Calu3 (cell line): ENCODE results near the gene LYRM1. TPM values are rescaled to one million over a fixed set of nuclear protein-coding genes. Genes with fewer than 3 reads are reported as not detected.

ENCODE experiments used
- BruUV-seq: library from RNA; stranded (reverse); fragments of 400-500 nt; replicated peaks from 2 replicates; lab custom pipeline; 2021; lab: Mats Ljungman, UMichigan
- CTCF ChIA-PET: fragments of 300-600 bp; sonication (Branson Sonifier 250); formaldehyde crosslinking; loops from one replicate; lab custom pipeline; 2022; ENCODE audit warnings: antibody characterized with exemption; lab: Charles Lee
- DNase-seq: peaks from one replicate; pipeline ENCODE4 v3.0.0; 2022
- H3K27ac Mint-ChIP-seq: one replicate; pipeline ENCODE4 v1.8.0; 2022; ENCODE audit warnings: mixed read lengths; ENCODE audit not compliant: unreplicated experiment
- H3K27me3 Mint-ChIP-seq: one replicate; pipeline ENCODE4 v1.8.0; 2022; ENCODE audit warnings: mixed read lengths; ENCODE audit not compliant: unreplicated experiment
- H3K36me3 Mint-ChIP-seq: one replicate; pipeline ENCODE4 v1.8.0; 2022; ENCODE audit warnings: mild to moderate bottlenecking, moderate library complexity, mixed read lengths; ENCODE audit not compliant: insufficient read depth, unreplicated experiment
- H3K4me1 Mint-ChIP-seq: one replicate; pipeline ENCODE4 v1.8.0; 2022; ENCODE audit warnings: mild to moderate bottlenecking, low read depth, mixed read lengths; ENCODE audit not compliant: unreplicated experiment
- H3K4me3 Mint-ChIP-seq: one replicate; pipeline ENCODE4 v1.8.0; 2022; ENCODE audit warnings: mild to moderate bottlenecking, low read depth, moderate library complexity, mixed read lengths; ENCODE audit not compliant: unreplicated experiment
- H3K9me3 Mint-ChIP-seq: one replicate; pipeline ENCODE4 v1.8.0; 2022; ENCODE audit warnings: low read depth, mixed read lengths; ENCODE audit not compliant: unreplicated experiment
- intact Hi-C: fragments of 100-400 bp; cut with micrococcal nuclease; formaldehyde crosslinking; loops from one replicate; pipeline ENCODE4 v1.10.0; 2022; ENCODE audit not compliant: unreplicated experiment
- total RNA-seq: library from RNA; stranded (reverse); gene quantifications from 2 replicates; pipeline ENCODE4 v1.2.3, GENCODE V29; 2022
- TF ChIP-seq, protein P1 (sequence below): fragments of 200-600 bp; IDR thresholded peaks from one replicate; pipeline ENCODE4 v1.8.0; 2022; ENCODE audit warnings: antibody characterized with exemption; ENCODE audit not compliant: unreplicated experiment

The LYRM1 gene
- total RNA-seq, 1 experiment from 2014 or later = 36.5 TPM

DNA sequence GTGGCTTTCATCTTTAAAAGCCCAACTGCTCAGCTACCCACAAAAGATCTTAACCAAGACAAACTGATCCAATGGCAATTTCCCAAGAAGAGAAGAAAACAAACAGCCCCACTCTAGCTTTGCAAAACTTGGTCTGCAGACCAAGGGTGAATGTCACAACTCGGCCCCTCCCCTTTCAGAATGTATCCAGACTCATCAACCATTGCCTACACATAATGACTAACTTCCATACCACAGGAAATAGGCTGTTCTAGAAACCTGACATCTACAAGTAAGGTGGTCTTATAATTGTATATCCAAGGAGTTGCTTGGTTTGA lies 16.4 kb upstream of the LYRM1 start:
- H3K9me3 Mint-ChIP-seq = no peaks in the 10 kb centered on the region
- H3K4me3 Mint-ChIP-seq = no peak overlapping the region
- peaks cover 63% of the 10 kb centered on the region for H3K4me1 Mint-ChIP-seq
- CTCF ChIA-PET = no interaction called here
- H3K36me3 Mint-ChIP-seq = peaks cover 4% of the 10 kb centered on the region
- no TSS peak for BruUV-seq
- intact Hi-C loops = no loop called here
- TF ChIP-seq, protein P1, sequence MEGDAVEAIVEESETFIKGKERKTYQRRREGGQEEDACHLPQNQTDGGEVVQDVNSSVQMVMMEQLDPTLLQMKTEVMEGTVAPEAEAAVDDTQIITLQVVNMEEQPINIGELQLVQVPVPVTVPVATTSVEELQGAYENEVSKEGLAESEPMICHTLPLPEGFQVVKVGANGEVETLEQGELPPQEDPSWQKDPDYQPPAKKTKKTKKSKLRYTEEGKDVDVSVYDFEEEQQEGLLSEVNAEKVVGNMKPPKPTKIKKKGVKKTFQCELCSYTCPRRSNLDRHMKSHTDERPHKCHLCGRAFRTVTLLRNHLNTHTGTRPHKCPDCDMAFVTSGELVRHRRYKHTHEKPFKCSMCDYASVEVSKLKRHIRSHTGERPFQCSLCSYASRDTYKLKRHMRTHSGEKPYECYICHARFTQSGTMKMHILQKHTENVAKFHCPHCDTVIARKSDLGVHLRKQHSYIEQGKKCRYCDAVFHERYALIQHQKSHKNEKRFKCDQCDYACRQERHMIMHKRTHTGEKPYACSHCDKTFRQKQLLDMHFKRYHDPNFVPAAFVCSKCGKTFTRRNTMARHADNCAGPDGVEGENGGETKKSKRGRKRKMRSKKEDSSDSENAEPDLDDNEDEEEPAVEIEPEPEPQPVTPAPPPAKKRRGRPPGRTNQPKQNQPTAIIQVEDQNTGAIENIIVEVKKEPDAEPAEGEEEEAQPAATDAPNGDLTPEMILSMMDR = no peak
- DNase-seq = no peak
- H3K27ac Mint-ChIP-seq = peak overlapping the region; percentile 4
- no peaks in the 10 kb centered on the region for H3K27me3 Mint-ChIP-seq

DNA sequence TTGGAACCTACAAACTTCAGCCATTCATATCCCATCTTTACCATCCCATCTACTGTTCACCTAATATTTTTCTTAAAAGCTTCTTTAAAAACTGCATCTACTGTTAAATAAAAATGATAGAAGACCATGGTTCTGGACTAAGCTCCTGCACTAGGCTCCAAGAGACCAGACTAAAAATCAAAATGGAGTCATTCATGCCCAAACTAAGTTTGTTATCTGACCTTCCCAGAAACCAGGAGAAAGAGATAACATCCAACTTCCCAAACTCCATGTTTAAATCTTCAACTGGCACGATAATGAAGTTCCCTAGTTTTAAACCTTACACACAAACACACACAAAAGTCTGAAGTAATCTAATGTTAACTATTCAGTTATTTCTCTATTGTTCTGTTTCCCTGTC lies 14.3 kb upstream of the LYRM1 start:
- DNase-seq = no peak
- Mint-ChIP-seq H3K27me3 (no peaks in the 10 kb centered on the region), H3K4me3 (no peak overlapping the region), H3K4me1 (peaks cover 52% of the 10 kb centered on the region), H3K36me3 (peaks cover 14% of the 10 kb centered on the region), H3K27ac (no peak overlapping the region), H3K9me3 (no peaks in the 10 kb centered on the region)
- intact Hi-C loops = no loop called here
- CTCF ChIA-PET = no interaction called here
- TF ChIP-seq, protein P1 = no peak
- BruUV-seq = no TSS peak

DNA sequence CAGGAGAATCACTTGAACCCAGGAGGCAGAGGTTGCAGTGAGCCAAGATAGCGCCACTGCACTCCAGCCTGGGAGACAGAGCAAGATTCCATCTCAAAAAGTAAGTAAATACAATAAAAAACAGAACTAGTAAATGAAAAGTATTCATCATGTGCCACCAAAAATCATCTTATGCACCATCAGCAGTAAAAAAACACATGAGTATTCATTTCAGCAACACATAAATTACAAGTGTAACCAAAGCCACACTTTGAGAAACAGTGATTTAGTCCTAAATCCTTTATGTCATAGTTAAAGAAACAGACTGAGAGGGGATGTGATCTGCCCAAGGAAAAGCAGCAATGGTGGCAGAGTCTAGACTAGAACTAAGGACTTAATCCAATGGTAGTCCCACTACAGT lies 13.4 kb upstream of the LYRM1 start:
- Mint-ChIP-seq H3K27me3 (no peaks in the 10 kb centered on the region), H3K4me3 (no peak overlapping the region), H3K36me3 (peaks cover 11% of the 10 kb centered on the region), H3K9me3 (no peaks in the 10 kb centered on the region), H3K4me1 (peaks cover 43% of the 10 kb centered on the region), H3K27ac (no peak overlapping the region)
- DNase-seq = no peak
- intact Hi-C loops = no loop called here
- CTCF ChIA-PET = interaction anchor here (1.2 kb wide), 1 partner anchor 10 kb away, joined by 3 read pairs; no protein-coding TSS in a partner anchor
- BruUV-seq = no TSS peak
- TF ChIP-seq, protein P1 = no peak

DNA sequence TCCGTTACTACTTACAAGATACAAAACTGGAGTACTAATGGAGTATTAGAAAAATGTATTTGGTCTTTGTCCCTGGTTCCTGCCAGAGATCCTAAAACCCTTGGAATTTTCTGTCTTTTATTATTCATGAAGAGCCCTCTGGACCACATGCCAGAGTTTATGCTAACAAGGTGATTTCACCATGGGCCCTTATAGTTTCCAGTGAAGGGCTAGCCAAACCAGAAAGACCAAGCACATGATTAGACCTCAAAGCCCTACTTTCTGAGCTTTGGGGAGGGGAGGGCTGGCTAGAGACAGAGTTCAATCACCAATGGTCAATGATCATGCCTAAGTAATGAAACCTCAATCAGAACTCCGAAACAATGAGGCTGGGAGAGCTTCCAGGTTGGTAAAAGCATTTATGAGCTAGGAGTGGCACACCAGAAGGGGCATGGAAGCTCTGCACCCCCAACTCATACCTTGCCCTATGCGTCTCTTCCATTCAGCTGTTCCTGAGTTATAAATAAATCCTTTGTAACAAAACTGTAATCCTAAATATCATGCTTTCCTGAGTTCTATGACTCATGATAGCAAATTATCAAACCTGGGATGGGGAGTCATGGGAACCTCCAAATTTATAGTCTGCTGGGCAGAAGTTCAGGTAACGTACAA lies 10.8 kb upstream of the LYRM1 start:
- no peak overlapping the region for H3K27ac Mint-ChIP-seq
- peaks cover 32% of the 10 kb centered on the region for H3K4me1 Mint-ChIP-seq
- H3K36me3 Mint-ChIP-seq = peaks cover 16% of the 10 kb centered on the region
- no peak overlapping the region for H3K4me3 Mint-ChIP-seq
- H3K9me3 Mint-ChIP-seq = no peaks in the 10 kb centered on the region
- BruUV-seq = no TSS peak
- intact Hi-C loops = no loop called here
- H3K27me3 Mint-ChIP-seq = no peaks in the 10 kb centered on the region
- CTCF ChIA-PET = interaction anchor here (0.7 kb wide), 1 partner anchor 280 kb away, joined by 4 read pairs; no protein-coding TSS in a partner anchor
- no peak for DNase-seq
- TF ChIP-seq, protein P1 = no peak
